H9 (cell line): ENCODE results near the gene ATP6V0A1. TPM values are rescaled to one million over a fixed set of nuclear protein-coding genes. Genes with fewer than 3 reads are reported as not detected.

Experiments used
- DNase-seq: peaks from one replicate; pipeline ENCODE4 v3.0.0-alpha.2; 2017
- H2AFZ ChIP-seq: one replicate; pipeline ENCODE4 v1.6.1; 2013; ENCODE audit warnings: mild to moderate bottlenecking, low read length, control low read depth, moderate library complexity
- H2AK5ac ChIP-seq: 2 replicates; pipeline ENCODE4 v1.6.1; 2013; ENCODE audit warnings: low read length, control low read depth, mixed read lengths; ENCODE audit not compliant: insufficient read length
- H2BK120ac ChIP-seq: one replicate; pipeline ENCODE4 v1.6.1; 2013; ENCODE audit warnings: low read depth, mild to moderate bottlenecking, low read length, control low read depth, inconsistent platforms; ENCODE audit not compliant: poor library complexity, severe bottlenecking
- H2BK12ac ChIP-seq: 2 replicates; pipeline ENCODE4 v1.6.1; 2013; ENCODE audit warnings: low read length, control low read depth, mixed read lengths, low read depth; ENCODE audit not compliant: insufficient read length
- H2BK15ac ChIP-seq: 2 replicates; pipeline ENCODE4 v1.6.1; 2013; ENCODE audit warnings: low read depth, low read length, control low read depth
- H2BK20ac ChIP-seq: one replicate; pipeline ENCODE4 v1.6.1; 2013; ENCODE audit warnings: low read depth, mild to moderate bottlenecking, low read length, control low read depth, inconsistent platforms; ENCODE audit not compliant: poor library complexity, severe bottlenecking
- H2BK5ac ChIP-seq: 2 replicates; pipeline ENCODE4 v1.6.1; 2013; ENCODE audit warnings: low read length, control low read depth, mixed read lengths; ENCODE audit not compliant: insufficient read length
- H3K14ac ChIP-seq: 2 replicates; pipeline ENCODE4 v1.6.1; 2013; ENCODE audit warnings: low read length, control low read depth; ENCODE audit not compliant: insufficient read depth
- H3K18ac ChIP-seq: 2 replicates; pipeline ENCODE4 v1.6.1; 2013; ENCODE audit warnings: low read depth, mild to moderate bottlenecking, mixed read lengths, low read length, control low read depth; ENCODE audit not compliant: insufficient read length
- H3K23ac ChIP-seq: 2 replicates; pipeline ENCODE4 v1.6.1; 2013; ENCODE audit warnings: low read length, control low read depth, mixed read lengths, low read depth; ENCODE audit not compliant: insufficient read length
- H3K23me2 ChIP-seq: 2 replicates; pipeline ENCODE4 v1.6.1; 2013; ENCODE audit warnings: low read depth, mild to moderate bottlenecking, mixed read lengths, low read length, control low read depth; ENCODE audit not compliant: insufficient read length, poor library complexity, severe bottlenecking
- H3K27ac ChIP-seq: 2 replicates; pipeline ENCODE4 v1.5.1; 2013; ENCODE audit warnings: low read length, control low read depth, mixed read lengths, low read depth; ENCODE audit not compliant: insufficient read length
- H3K27me3 ChIP-seq: 2 replicates; pipeline ENCODE4 v1.6.1; 2013; ENCODE audit warnings: low read length, control low read depth, inconsistent platforms; ENCODE audit not compliant: insufficient read depth
- H3K4ac ChIP-seq: 2 replicates; pipeline ENCODE4 v1.6.1; 2013; ENCODE audit warnings: low read depth, mild to moderate bottlenecking, control low read depth, inconsistent platforms, low read length, moderate library complexity
- H3K4me1 ChIP-seq: 2 replicates; pipeline ENCODE4 v1.6.1; 2013; ENCODE audit warnings: low read length, control low read depth, inconsistent platforms; ENCODE audit not compliant: insufficient read depth
- H3K4me2 ChIP-seq: 2 replicates; pipeline ENCODE4 v1.6.1; 2013; ENCODE audit warnings: low read length, control low read depth, mixed read lengths; ENCODE audit not compliant: insufficient read length, insufficient read depth
- H3K56ac ChIP-seq: 2 replicates; pipeline ENCODE4 v1.6.1; 2013; ENCODE audit warnings: low read depth, mild to moderate bottlenecking, mixed read lengths, low read length, control low read depth; ENCODE audit not compliant: insufficient read length
- H3K79me1 ChIP-seq: 2 replicates; pipeline ENCODE4 v1.6.1; 2013; ENCODE audit warnings: low read depth, mild to moderate bottlenecking, moderate library complexity, low read length, control low read depth, inconsistent platforms; ENCODE audit not compliant: insufficient read depth, poor library complexity, severe bottlenecking
- H3K79me2 ChIP-seq: 2 replicates; pipeline ENCODE4 v1.6.1; 2013; ENCODE audit warnings: low read length, control low read depth, inconsistent platforms; ENCODE audit not compliant: insufficient read depth
- H3K9ac ChIP-seq: 2 replicates; pipeline ENCODE4 v1.6.1; 2013; ENCODE audit warnings: low read length, control low read depth, mixed read lengths; ENCODE audit not compliant: insufficient read length; ENCODE audit errors: extremely low read depth
- H3K9me3 ChIP-seq: one replicate; pipeline ENCODE4 v1.6.1; 2013; ENCODE audit warnings: low read depth, low read length, inconsistent platforms; ENCODE audit not compliant: control insufficient read depth
- H3T11ph ChIP-seq: one replicate; pipeline ENCODE4 v1.6.1; 2013; ENCODE audit warnings: mild to moderate bottlenecking, low read length, control low read depth, inconsistent platforms
- H4K20me1 ChIP-seq: one replicate; pipeline ENCODE4 v1.6.1; 2013; ENCODE audit not compliant: control insufficient read depth, insufficient read length, insufficient read depth
- H4K5ac ChIP-seq: 2 replicates; pipeline ENCODE4 v1.6.1; 2013; ENCODE audit warnings: low read depth, mild to moderate bottlenecking, mixed read lengths, low read length, control low read depth; ENCODE audit not compliant: insufficient read length
- H4K8ac ChIP-seq: replicated peaks from 2 replicates; pipeline ENCODE4 v1.6.1; 2013; ENCODE audit warnings: low read length, control low read depth, mixed read lengths, low read depth; ENCODE audit not compliant: insufficient read length
- H4K91ac ChIP-seq: 2 replicates; pipeline ENCODE4 v1.6.1; 2013; ENCODE audit warnings: low read depth, mild to moderate bottlenecking, moderate library complexity, mixed read lengths, low read length, control low read depth; ENCODE audit not compliant: insufficient read length
- H3K27ac Mint-ChIP-seq, 3 experiments: 2 replicates in 2 of 3; 3 replicates in 1 of 3; pipeline ENCODE4 v1.8.0; 2020 to 2021; ENCODE audit warnings: mixed read lengths in 3 of 3, mild to moderate bottlenecking in 1 of 3, moderate library complexity in 1 of 3
- H3K27me3 Mint-ChIP-seq: 2 replicates; pipeline ENCODE4 v1.8.0; 2021; ENCODE audit warnings: low read depth, mild to moderate bottlenecking, moderate library complexity, mixed read lengths
- H3K36me3 Mint-ChIP-seq, 3 experiments: 2 replicates in 2 of 3; 3 replicates in 1 of 3; pipeline ENCODE4 v1.8.0; 2020 to 2021; ENCODE audit warnings: low read depth in 3 of 3, mixed read lengths in 3 of 3; ENCODE audit not compliant: insufficient read depth in 1 of 3
- H3K4me1 Mint-ChIP-seq, 2 experiments: 2 replicates each; pipeline ENCODE4 v1.8.0; 2020; ENCODE audit warnings: mixed read lengths in 2 of 2
- H3K4me3 Mint-ChIP-seq, 2 experiments: 2 replicates in 1 of 2; 3 replicates in 1 of 2; pipeline ENCODE4 v1.8.0; 2020 to 2021; ENCODE audit warnings: mild to moderate bottlenecking in 2 of 2, mixed read lengths in 2 of 2, moderate library complexity in 1 of 2
- H3K9me3 Mint-ChIP-seq, 2 experiments: 2 replicates in 1 of 2; 3 replicates in 1 of 2; pipeline ENCODE4 v1.8.0; 2020; ENCODE audit warnings: mild to moderate bottlenecking in 2 of 2, mixed read lengths in 2 of 2, moderate library complexity in 1 of 2
- CTCF ChIP-seq: fragments of 200-600 bp; sonication (generic); conservative IDR thresholded peaks from 3 replicates; pipeline ENCODE4 v1.8.0; 2021; ENCODE audit warnings: antibody characterized with exemption, mild to moderate bottlenecking
- WGBS: extraction: QIAGEN DNeasy Blood & Tissue Kit; methylation state at CpG from one replicate; pipeline ENCODE4 v1.1.7; 2013; ENCODE audit warnings: missing lambda C conversion rate, low lambda C conversion rate, mixed read lengths; ENCODE audit not compliant: insufficient read length; ENCODE audit errors: extremely low coverage; 5-methylcytosine and 5-hydroxymethylcytosine counted together
- total RNA-seq: library from RNA; stranded (reverse); gene quantifications from 2 replicates; pipeline ENCODE4 v1.2.1, GENCODE V29; 2021

ATP6V0A1 gene
- total RNA-seq, 1 experiment from 2014 or later = 54.1 TPM

- H3K56ac ChIP-seq = no peak overlapping the region
- H4K5ac ChIP-seq = no peak overlapping the region
- peaks cover 19 to 80% (median 67%) of the 10 kb centered on the region in 3 experiments for H3K36me3 Mint-ChIP-seq
- H3K27me3 ChIP-seq = no peaks in the 10 kb centered on the region
- H3K79me1 ChIP-seq = no peaks in the 10 kb centered on the region
- no peak overlapping the region for H2BK20ac ChIP-seq
- no peaks in the 10 kb centered on the region for H3K27me3 Mint-ChIP-seq
- H4K91ac ChIP-seq = no peak overlapping the region
- H3K27ac ChIP-seq = no peak overlapping the region
- no peak overlapping the region for H3T11ph ChIP-seq
- H2BK15ac ChIP-seq = no peak overlapping the region
- no peaks in the 10 kb centered on the region for H4K20me1 ChIP-seq
- no peaks in the 10 kb centered on the region for H3K23me2 ChIP-seq
- no CpG with 5 or more reads among the region's 3 CpGs for WGBS
- H2AFZ ChIP-seq = no peak overlapping the region
- H3K4me1 Mint-ChIP-seq = no peaks in the 10 kb centered on the region
- no peak overlapping the region for H3K27ac Mint-ChIP-seq
- no peaks in the 10 kb centered on the region for H3K9me3 ChIP-seq
- H3K79me2 ChIP-seq = no peaks in the 10 kb centered on the region
- no peak overlapping the region for H2BK5ac ChIP-seq
- TF ChIP-seq CTCF = no peak
- DNase-seq = no peak
- no peak overlapping the region for H4K8ac ChIP-seq
- H3K4ac ChIP-seq = no peak overlapping the region
- H3K23ac ChIP-seq = no peak overlapping the region
- H3K4me1 ChIP-seq = no peaks in the 10 kb centered on the region
- H3K9me3 Mint-ChIP-seq = no peaks in the 10 kb centered on the region
- H2BK120ac ChIP-seq = no peak overlapping the region
- no peak overlapping the region for H3K14ac ChIP-seq
- H2BK12ac ChIP-seq = no peak overlapping the region
- no peak overlapping the region for H3K4me2 ChIP-seq
- H3K18ac ChIP-seq = no peak overlapping the region
- no peak overlapping the region for H2AK5ac ChIP-seq
- no peak overlapping the region for H3K4me3 Mint-ChIP-seq
- H3K9ac ChIP-seq = no peak overlapping the region
These were observed 16.4 kb downstream of the ATP6V0A1 start for GRCh38 chr17:42475121-42475520.
